Astrocyte (in vitro differentiated cells and primary cell): ENCODE data around the gene RGS14. TPM values are rescaled to one million over a fixed set of nuclear protein-coding genes. Genes with fewer than 3 reads are reported as not detected.

Experiments used
- DNase-seq: peaks from one replicate; pipeline ENCODE4 v3.0.0-alpha.2; 2010; ENCODE audit warnings: low read depth
- FAIRE-seq: peaks from 2 replicates; lab custom pipeline; 2011; peaks lifted over from hg19 to GRCh38; lab: Jason Lieb, UNC
- H2AFZ ChIP-seq: 2 replicates; pipeline ENCODE4 v1.6.0; 2012; ENCODE audit warnings: low read depth, low read length, inconsistent platforms
- H3K27ac ChIP-seq: 2 replicates; pipeline ENCODE4 v1.5.1; 2011; ENCODE audit warnings: low read depth, low read length, inconsistent platforms
- H3K27me3 ChIP-seq: 2 replicates; pipeline ENCODE4 v1.6.0; 2011; ENCODE audit warnings: low read length, inconsistent platforms; ENCODE audit not compliant: insufficient read depth
- H3K36me3 ChIP-seq: 2 replicates; pipeline ENCODE4 v1.5.1; 2011; ENCODE audit warnings: low read length, inconsistent platforms; ENCODE audit not compliant: insufficient read depth
- H3K4me1 ChIP-seq: 2 replicates; pipeline ENCODE4 v1.5.1; 2011; ENCODE audit warnings: low read length, inconsistent platforms; ENCODE audit not compliant: insufficient read depth
- H3K4me2 ChIP-seq: 2 replicates; pipeline ENCODE4 v1.6.0; 2012; ENCODE audit warnings: low read length, inconsistent platforms
- H3K4me3 ChIP-seq: 2 replicates; pipeline ENCODE4 v1.5.1; 2011; ENCODE audit warnings: low read depth, mild to moderate bottlenecking, low read length, inconsistent platforms; ENCODE audit not compliant: insufficient read depth
- H3K79me2 ChIP-seq: 2 replicates; pipeline ENCODE4 v1.6.0; 2012; ENCODE audit warnings: mild to moderate bottlenecking, low read length, inconsistent platforms; ENCODE audit not compliant: insufficient read depth
- H3K9ac ChIP-seq: 2 replicates; pipeline ENCODE4 v1.6.0; 2012; ENCODE audit warnings: mild to moderate bottlenecking, low read length, inconsistent platforms
- H3K9me3 ChIP-seq: 2 replicates; pipeline ENCODE4 v1.5.1; 2012; ENCODE audit warnings: low read depth, mild to moderate bottlenecking, low read length, inconsistent platforms; ENCODE audit not compliant: insufficient read depth
- H4K20me1 ChIP-seq: 2 replicates; pipeline ENCODE4 v1.6.0; 2012; ENCODE audit warnings: low read length, inconsistent platforms; ENCODE audit not compliant: insufficient read depth
- H3K27ac Mint-ChIP-seq: one replicate; pipeline ENCODE4 v1.8.0; 2021; ENCODE audit warnings: mild to moderate bottlenecking, mixed read lengths; ENCODE audit not compliant: unreplicated experiment
- H3K27me3 Mint-ChIP-seq: one replicate; pipeline ENCODE4 v1.8.0; 2021; ENCODE audit warnings: low read depth, mixed read lengths; ENCODE audit not compliant: unreplicated experiment
- H3K36me3 Mint-ChIP-seq: one replicate; pipeline ENCODE4 v1.8.0; 2021; ENCODE audit warnings: low read depth, mixed read lengths; ENCODE audit not compliant: unreplicated experiment
- H3K4me1 Mint-ChIP-seq: one replicate; pipeline ENCODE4 v1.8.0; 2021; ENCODE audit warnings: low read depth, mixed read lengths; ENCODE audit not compliant: unreplicated experiment
- H3K4me3 Mint-ChIP-seq: one replicate; pipeline ENCODE4 v1.8.0; 2021; ENCODE audit warnings: mild to moderate bottlenecking, moderate library complexity, mixed read lengths; ENCODE audit not compliant: unreplicated experiment
- H3K9me3 Mint-ChIP-seq: one replicate; pipeline ENCODE4 v1.8.0; 2021; ENCODE audit warnings: mild to moderate bottlenecking, mixed read lengths; ENCODE audit not compliant: unreplicated experiment
- EZH2 ChIP-seq: IDR thresholded peaks from 2 replicates; pipeline ENCODE4 v1.6.1; 2012; ENCODE audit warnings: mild to moderate bottlenecking, low read length, inconsistent platforms; ENCODE audit not compliant: insufficient read depth
- total RNA-seq: library from RNA; stranded (reverse); gene quantifications from 2 replicates; pipeline ENCODE4 v1.2.1, GENCODE V29; 2021
- TF ChIP-seq, protein P1 (sequence below): IDR thresholded peaks from 2 replicates; pipeline ENCODE4 v1.5.1; 2011; ENCODE audit warnings: low read depth, mild to moderate bottlenecking, inconsistent platforms, low read length, moderate library complexity; ENCODE audit not compliant: insufficient read depth

Gene RGS14
- total RNA-seq, 1 donor from 2014 or later, result 7.8 TPM

DNA sequence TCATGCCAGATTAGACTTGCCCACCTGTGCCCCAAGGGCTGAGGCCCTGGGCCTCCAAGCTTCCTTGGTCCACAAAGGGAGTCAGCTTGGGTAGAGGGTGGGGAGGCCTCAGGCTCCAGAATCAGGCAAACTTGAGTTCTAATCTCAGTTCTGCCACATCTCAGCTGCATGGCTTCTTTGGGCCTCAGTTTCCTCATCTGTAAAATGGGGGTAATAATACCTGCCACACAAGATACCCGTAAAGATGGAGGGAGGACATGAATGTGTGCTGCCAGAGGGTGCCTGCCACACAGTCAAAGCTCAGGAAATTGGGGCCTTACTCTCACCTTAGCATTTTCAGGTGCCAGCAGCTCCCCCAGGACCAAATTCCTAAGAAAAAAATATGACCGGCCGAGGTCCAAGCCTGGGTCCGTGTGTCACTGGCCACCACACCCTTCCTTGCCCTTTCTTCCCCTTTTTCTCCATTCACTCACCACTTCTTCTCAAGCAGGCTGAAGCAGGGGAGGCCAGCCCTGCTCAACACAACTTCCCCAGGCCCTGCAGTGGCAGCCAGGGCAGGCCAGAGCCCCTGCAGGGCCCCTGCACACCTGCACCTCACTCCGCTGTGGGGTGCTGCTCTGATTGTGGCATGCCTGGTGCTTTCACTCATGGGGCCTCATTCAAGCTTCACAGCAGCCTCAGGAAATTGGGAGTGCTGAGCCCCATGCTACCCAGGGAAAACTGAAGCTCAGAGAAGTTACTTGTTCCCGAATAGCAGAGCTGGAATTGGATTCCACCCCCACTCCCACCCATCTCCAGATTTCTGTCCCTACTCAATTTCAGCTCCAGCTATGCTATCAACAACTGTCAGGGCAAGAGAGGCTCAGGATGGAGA, 3.9 kb downstream of the RGS14 start:
- DNase-seq (no peak), FAIRE-seq (no peak)
- no peak overlapping the region for H3K27ac Mint-ChIP-seq
- no peaks in the 10 kb centered on the region for H3K9me3 ChIP-seq
- TF ChIP-seq EZH2, result no peak
- TF ChIP-seq, protein P1, sequence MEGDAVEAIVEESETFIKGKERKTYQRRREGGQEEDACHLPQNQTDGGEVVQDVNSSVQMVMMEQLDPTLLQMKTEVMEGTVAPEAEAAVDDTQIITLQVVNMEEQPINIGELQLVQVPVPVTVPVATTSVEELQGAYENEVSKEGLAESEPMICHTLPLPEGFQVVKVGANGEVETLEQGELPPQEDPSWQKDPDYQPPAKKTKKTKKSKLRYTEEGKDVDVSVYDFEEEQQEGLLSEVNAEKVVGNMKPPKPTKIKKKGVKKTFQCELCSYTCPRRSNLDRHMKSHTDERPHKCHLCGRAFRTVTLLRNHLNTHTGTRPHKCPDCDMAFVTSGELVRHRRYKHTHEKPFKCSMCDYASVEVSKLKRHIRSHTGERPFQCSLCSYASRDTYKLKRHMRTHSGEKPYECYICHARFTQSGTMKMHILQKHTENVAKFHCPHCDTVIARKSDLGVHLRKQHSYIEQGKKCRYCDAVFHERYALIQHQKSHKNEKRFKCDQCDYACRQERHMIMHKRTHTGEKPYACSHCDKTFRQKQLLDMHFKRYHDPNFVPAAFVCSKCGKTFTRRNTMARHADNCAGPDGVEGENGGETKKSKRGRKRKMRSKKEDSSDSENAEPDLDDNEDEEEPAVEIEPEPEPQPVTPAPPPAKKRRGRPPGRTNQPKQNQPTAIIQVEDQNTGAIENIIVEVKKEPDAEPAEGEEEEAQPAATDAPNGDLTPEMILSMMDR, result no peak
- no peak overlapping the region for H3K9ac ChIP-seq
- H3K4me1 ChIP-seq, result peaks cover 19% of the 10 kb centered on the region
- no peaks in the 10 kb centered on the region for H3K9me3 Mint-ChIP-seq
- H3K36me3 ChIP-seq, result no peaks in the 10 kb centered on the region
- peaks cover 12% of the 10 kb centered on the region for H3K4me1 Mint-ChIP-seq
- no peak overlapping the region for H3K4me2 ChIP-seq
- no peaks in the 10 kb centered on the region for H4K20me1 ChIP-seq
- H2AFZ ChIP-seq, result no peak overlapping the region
- H3K27me3 ChIP-seq, result no peaks in the 10 kb centered on the region
- H3K27me3 Mint-ChIP-seq, result peaks cover 27% of the 10 kb centered on the region
- H3K4me3 Mint-ChIP-seq, result no peak overlapping the region
- no peaks in the 10 kb centered on the region for H3K79me2 ChIP-seq
- H3K27ac ChIP-seq, result no peak overlapping the region
- no peak overlapping the region for H3K4me3 ChIP-seq
- H3K36me3 Mint-ChIP-seq, result peaks cover 4% of the 10 kb centered on the region

- no peak for FAIRE-seq
- H2AFZ ChIP-seq, result no peak overlapping the region
- DNase-seq, result no peak
These were observed 4.5 kb downstream of the RGS14 start for GRCh38 chr5:177362292-177362609.

More at GRCh38 chr5:177362292-177362609, 4.5 kb downstream of the RGS14 start:
- H3K4me2 ChIP-seq, result no peak overlapping the region
- peaks cover 27% of the 10 kb centered on the region for H3K27me3 Mint-ChIP-seq
- H3K9me3 Mint-ChIP-seq, result no peaks in the 10 kb centered on the region
- H3K4me1 ChIP-seq, result peaks cover 24% of the 10 kb centered on the region
- no peak overlapping the region for H3K4me3 Mint-ChIP-seq
- no peaks in the 10 kb centered on the region for H3K79me2 ChIP-seq
- H3K27ac ChIP-seq, result no peak overlapping the region
- H3K36me3 Mint-ChIP-seq, result peaks cover 4% of the 10 kb centered on the region
- no peak overlapping the region for H3K9ac ChIP-seq
- no peaks in the 10 kb centered on the region for H3K27me3 ChIP-seq
- no peaks in the 10 kb centered on the region for H3K36me3 ChIP-seq
- peaks cover 11% of the 10 kb centered on the region for H3K4me1 Mint-ChIP-seq
- H3K9me3 ChIP-seq, result no peaks in the 10 kb centered on the region
- TF ChIP-seq, protein P1, result no peak
- no peak for TF ChIP-seq EZH2
- no peak overlapping the region for H3K4me3 ChIP-seq
- no peaks in the 10 kb centered on the region for H4K20me1 ChIP-seq
- H3K27ac Mint-ChIP-seq, result no peak overlapping the region
